CD4-positive, alpha-beta memory T cell (primary cell): ENCODE data around the gene NBEA. TPM values are rescaled to one million over a fixed set of nuclear protein-coding genes. Genes with fewer than 3 reads are reported as not detected.

ENCODE experiments used
- CTCF ChIA-PET: fragments of 350-600 bp; sonication (Branson Sonifier 250); formaldehyde crosslinking; loops from one replicate; lab custom pipeline; 2021; ENCODE audit warnings: inconsistent platforms; ENCODE audit not compliant: partially characterized antibody; lab: Charles Lee
- POLR2A ChIA-PET: fragments of 350-600 bp; sonication (Branson Sonifier 250); formaldehyde crosslinking; loops from one replicate; lab custom pipeline; 2021; ENCODE audit not compliant: partially characterized antibody; lab: Charles Lee
- DNase-seq, 5 donors: peaks; one replicate each; pipeline versions ENCODE4 v3.0.0 to v3.0.0-alpha.2; 2020 to 2022; ENCODE audit warnings: mixed read lengths in 1 of 5
- H3K27ac ChIP-seq: one replicate; pipeline ENCODE4 v1.7.0; 2013; ENCODE audit warnings: low read depth, low read length
- H3K27me3 ChIP-seq: 2 replicates; pipeline ENCODE4 v1.7.0; 2013; ENCODE audit warnings: mild to moderate bottlenecking, low read length, moderate library complexity; ENCODE audit not compliant: insufficient read depth
- H3K36me3 ChIP-seq: 2 replicates; pipeline ENCODE4 v1.7.0; 2013; ENCODE audit warnings: mild to moderate bottlenecking, low read length, moderate library complexity; ENCODE audit not compliant: insufficient read depth
- H3K4me1 ChIP-seq: 2 replicates; pipeline ENCODE4 v1.7.0; 2013; ENCODE audit warnings: mild to moderate bottlenecking, low read length, moderate library complexity; ENCODE audit not compliant: insufficient read depth
- H3K4me3 ChIP-seq, 2 donors: one replicate each; pipeline ENCODE4 v1.7.0; 2013; ENCODE audit warnings: low read length in 2 of 2, mild to moderate bottlenecking in 1 of 2
- H3K9me3 ChIP-seq, 2 donors: one replicate each; pipeline ENCODE4 v1.7.0; 2013; ENCODE audit warnings: low read length in 2 of 2, control low read depth in 1 of 2; ENCODE audit not compliant: control insufficient read depth in 1 of 2
- H3K27ac Mint-ChIP-seq, 7 donors: one replicate each; pipeline ENCODE4 v1.8.0; 2020 to 2021; ENCODE audit warnings: mixed read lengths in 7 of 7, mild to moderate bottlenecking in 6 of 7, inconsistent platforms in 3 of 7, moderate library complexity in 3 of 7
- H3K27me3 Mint-ChIP-seq, 2 donors: one replicate each; pipeline ENCODE4 v1.8.0; 2020 to 2021; ENCODE audit warnings: mixed read lengths in 2 of 2
- H3K36me3 Mint-ChIP-seq, 2 donors: one replicate each; pipeline ENCODE4 v1.8.0; 2020 to 2021; ENCODE audit warnings: mixed read lengths in 2 of 2, inconsistent platforms in 1 of 2, mild to moderate bottlenecking in 1 of 2
- H3K4me1 Mint-ChIP-seq, 4 donors: one replicate each; pipeline ENCODE4 v1.8.0; 2020 to 2021; ENCODE audit warnings: mixed read lengths in 4 of 4, mild to moderate bottlenecking in 1 of 4
- H3K4me3 Mint-ChIP-seq, 8 donors: one replicate each; pipeline ENCODE4 v1.8.0; 2020 to 2021; ENCODE audit warnings: mixed read lengths in 8 of 8, mild to moderate bottlenecking in 7 of 8, moderate library complexity in 6 of 8, inconsistent platforms in 3 of 8
- H3K9me3 Mint-ChIP-seq, 8 donors: one replicate each; pipeline ENCODE4 v1.8.0; 2020 to 2021; ENCODE audit warnings: mixed read lengths in 8 of 8, mild to moderate bottlenecking in 5 of 8, inconsistent platforms in 3 of 8, moderate library complexity in 1 of 8
- intact Hi-C: fragments of 100-400 bp; cut with micrococcal nuclease; formaldehyde crosslinking; loops from one replicate; pipeline ENCODE4 v1.15.1; 2023
- polyA plus RNA-seq, 2 donors: library from polyadenylated mRNA; unstranded; fragments of 300-500 nt; fragmentation: Illumina TruSeq; gene quantifications; one replicate each; pipeline ENCODE4 v1.2.3, GENCODE V29; 2021
- total RNA-seq, 2 experiments: library from RNA; stranded (reverse); gene quantifications; one replicate each; pipeline ENCODE4 v1.2.3, GENCODE V29; 2021

NBEA gene
- total and polyA plus RNA-seq, 4 experiments from 2014 or later, result 0.48 to 1.8 (median 1.1) TPM

GRCh38 chr13:35210261-35210660, 268.2 kb downstream of the NBEA start:
- Histone ChIP-seq H3K27ac (no peak overlapping the region), H3K4me1 (no peaks in the 10 kb centered on the region), H3K36me3 (no peaks in the 10 kb centered on the region), H3K4me3 (no peak overlapping the region), H3K27me3 (no peaks in the 10 kb centered on the region), H3K9me3 (no peaks in the 10 kb centered on the region)
- Mint-ChIP-seq H3K27ac (no peak overlapping the region), H3K4me1 (no peaks in the 10 kb centered on the region), H3K36me3 (no peaks in the 10 kb centered on the region), H3K9me3 (peaks cover 0 to 2% (median 0%) of the 10 kb centered on the region in 8 donors), H3K4me3 (no peak overlapping the region), H3K27me3 (no peaks in the 10 kb centered on the region)
- intact Hi-C loops, result no loop called here
- no peak for DNase-seq
- ChIA-PET POLR2A (no interaction called here), CTCF (no interaction called here)

GRCh38 chr13:35211949-35212348, 269.9 kb downstream of the NBEA start:
- Histone ChIP-seq H3K4me3 (no peak overlapping the region), H3K36me3 (no peaks in the 10 kb centered on the region), H3K9me3 (no peaks in the 10 kb centered on the region), H3K27me3 (no peaks in the 10 kb centered on the region), H3K27ac (no peak overlapping the region), H3K4me1 (no peaks in the 10 kb centered on the region)
- Mint-ChIP-seq H3K36me3 (no peaks in the 10 kb centered on the region), H3K4me1 (no peaks in the 10 kb centered on the region), H3K27ac (no peak overlapping the region), H3K9me3 (peaks cover 0 to 2% (median 0%) of the 10 kb centered on the region in 8 donors), H3K4me3 (no peak overlapping the region), H3K27me3 (no peaks in the 10 kb centered on the region)
- ChIA-PET POLR2A (no interaction called here), CTCF (no interaction called here)
- intact Hi-C loops, result no loop called here
- no peak for DNase-seq

DNA sequence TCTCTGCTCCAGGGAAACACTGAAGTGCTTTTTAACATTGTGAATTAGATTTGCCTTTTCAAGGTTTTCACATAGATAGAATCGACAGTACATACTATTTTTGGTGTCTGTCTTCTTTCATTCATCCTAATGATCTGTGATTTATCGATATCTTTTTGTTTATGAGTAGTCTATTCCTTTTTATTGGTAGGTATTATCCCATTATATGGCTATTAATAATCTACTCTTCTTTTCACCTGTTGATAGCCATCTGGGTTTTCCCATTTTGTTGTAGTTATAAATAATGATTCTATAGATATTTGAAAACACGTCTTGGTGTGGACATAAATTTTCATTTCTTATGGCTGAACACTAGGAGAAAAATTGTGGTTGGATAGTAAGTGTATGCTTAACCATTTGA, 271.8 kb downstream of the NBEA start:
- CTCF ChIA-PET, result no interaction called here
- Histone ChIP-seq H3K27me3 (no peaks in the 10 kb centered on the region), H3K9me3 (no peaks in the 10 kb centered on the region), H3K4me3 (no peak overlapping the region), H3K36me3 (no peaks in the 10 kb centered on the region), H3K4me1 (no peaks in the 10 kb centered on the region), H3K27ac (no peak overlapping the region)
- Mint-ChIP-seq H3K36me3 (no peaks in the 10 kb centered on the region), H3K9me3 (peaks cover 0 to 2% (median 0%) of the 10 kb centered on the region in 8 donors), H3K27me3 (no peaks in the 10 kb centered on the region), H3K27ac (no peak overlapping the region), H3K4me1 (no peaks in the 10 kb centered on the region), H3K4me3 (no peak overlapping the region)
- no peak for DNase-seq
- intact Hi-C loops, result no loop called here
- POLR2A ChIA-PET, result no interaction called here

DNA sequence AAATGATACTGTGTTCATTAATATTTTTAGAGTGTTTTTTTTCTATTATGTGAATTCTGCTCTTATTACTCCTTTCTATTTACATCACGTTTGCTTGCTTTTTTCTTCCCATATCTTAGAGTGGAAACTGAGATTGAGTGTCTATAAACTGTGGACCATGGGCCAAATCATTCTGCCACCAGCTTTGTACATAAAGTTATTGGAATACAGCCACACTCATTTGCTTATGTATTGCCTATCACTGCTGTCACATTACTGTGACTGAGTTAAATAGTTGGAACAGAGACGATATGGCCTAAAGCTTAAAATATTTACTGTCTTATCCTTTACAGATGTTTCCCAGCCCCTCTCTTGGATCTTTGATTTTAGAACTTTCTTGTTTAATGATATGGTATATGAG, 274.1 kb downstream of the NBEA start:
- Histone ChIP-seq H3K36me3 (no peaks in the 10 kb centered on the region), H3K4me3 (no peak overlapping the region), H3K27me3 (no peaks in the 10 kb centered on the region), H3K9me3 (no peaks in the 10 kb centered on the region), H3K4me1 (no peaks in the 10 kb centered on the region), H3K27ac (no peak overlapping the region)
- H3K27me3 Mint-ChIP-seq, result no peaks in the 10 kb centered on the region
- H3K4me1 Mint-ChIP-seq, result no peaks in the 10 kb centered on the region
- no peak overlapping the region for H3K27ac Mint-ChIP-seq
- intact Hi-C loops, result no loop called here
- H3K36me3 Mint-ChIP-seq, result no peaks in the 10 kb centered on the region
- H3K9me3 Mint-ChIP-seq, result peaks cover 0 to 7% (median 0%) of the 10 kb centered on the region in 8 donors
- ChIA-PET CTCF (no interaction called here), POLR2A (no interaction called here)
- no peak for DNase-seq
- no peak overlapping the region for H3K4me3 Mint-ChIP-seq

DNA sequence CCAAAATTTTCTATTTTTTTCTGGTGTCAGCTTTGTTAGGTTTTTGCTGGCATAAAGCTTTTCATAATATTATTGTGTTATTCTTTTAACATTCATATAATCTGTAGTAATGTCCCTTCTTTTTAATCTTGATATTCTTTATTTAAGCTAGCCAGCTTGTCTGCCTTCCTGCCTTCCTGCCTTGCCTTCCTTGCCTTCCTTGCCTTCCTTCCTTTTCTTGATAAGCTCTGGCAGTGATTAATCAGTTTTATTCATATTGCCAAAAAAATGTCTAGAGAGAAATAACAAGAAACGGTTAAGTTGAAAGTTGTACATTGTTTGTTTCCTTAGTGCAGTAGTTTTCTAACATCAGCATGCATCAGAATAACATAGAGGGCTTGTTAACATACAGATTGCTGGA, 277.0 kb downstream of the NBEA start:
- Histone ChIP-seq H3K4me1 (no peaks in the 10 kb centered on the region), H3K9me3 (no peaks in the 10 kb centered on the region), H3K36me3 (no peaks in the 10 kb centered on the region), H3K27me3 (no peaks in the 10 kb centered on the region), H3K27ac (no peak overlapping the region), H3K4me3 (no peak overlapping the region)
- POLR2A ChIA-PET, result no interaction called here
- CTCF ChIA-PET, result no interaction called here
- no peaks in the 10 kb centered on the region for H3K36me3 Mint-ChIP-seq
- no peak overlapping the region for H3K27ac Mint-ChIP-seq
- H3K27me3 Mint-ChIP-seq, result no peaks in the 10 kb centered on the region
- no peaks in the 10 kb centered on the region for H3K4me1 Mint-ChIP-seq
- intact Hi-C loops, result no loop called here
- peak overlapping the region in 1 of 8 donors; percentile 15 for H3K4me3 Mint-ChIP-seq
- peaks cover 0 to 7% (median under 1%) of the 10 kb centered on the region in 8 donors for H3K9me3 Mint-ChIP-seq
- no peak for DNase-seq

GRCh38 chr13:35225159-35225558, 283.1 kb downstream of the NBEA start:
- Mint-ChIP-seq H3K36me3 (no peaks in the 10 kb centered on the region), H3K9me3 (peaks cover 0 to 11% (median under 1%) of the 10 kb centered on the region in 8 donors), H3K27ac (no peak overlapping the region), H3K4me3 (no peak overlapping the region), H3K4me1 (no peaks in the 10 kb centered on the region), H3K27me3 (no peaks in the 10 kb centered on the region)
- POLR2A ChIA-PET, result no interaction called here
- Histone ChIP-seq H3K27ac (no peak overlapping the region), H3K27me3 (no peaks in the 10 kb centered on the region), H3K4me1 (no peaks in the 10 kb centered on the region), H3K36me3 (no peaks in the 10 kb centered on the region), H3K4me3 (no peak overlapping the region), H3K9me3 (no peaks in the 10 kb centered on the region)
- CTCF ChIA-PET, result no interaction called here
- intact Hi-C loops, result no loop called here
- no peak for DNase-seq

- no peaks in the 10 kb centered on the region for H3K9me3 ChIP-seq
- H3K4me1 ChIP-seq, result no peaks in the 10 kb centered on the region
- H3K27ac Mint-ChIP-seq, result no peak overlapping the region
Measured at GRCh38 chr13:35225582-35225981, 283.5 kb downstream of the NBEA start.

DNA sequence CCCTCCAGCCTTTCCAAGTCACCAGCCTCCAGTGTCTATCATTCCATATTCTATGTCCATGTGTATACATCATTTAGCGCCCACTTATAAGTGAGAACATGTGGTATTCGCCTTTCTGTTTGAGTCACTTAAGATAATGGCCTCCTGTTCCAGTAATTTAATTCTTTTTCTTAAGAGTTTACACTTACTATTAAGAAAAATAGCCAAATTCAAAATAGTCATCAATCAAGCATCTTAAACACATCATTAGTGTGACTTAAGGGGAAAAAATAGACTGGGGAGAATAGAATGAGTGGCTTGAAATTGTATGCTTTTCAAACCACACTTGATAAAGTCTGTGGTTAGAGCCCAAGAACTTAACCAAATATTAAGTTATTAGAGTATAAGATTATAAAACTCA, 286.5 kb downstream of the NBEA start:
- CTCF ChIA-PET, result no interaction called here
- DNase-seq, result no peak
- H3K27ac ChIP-seq, result no peak overlapping the region

More at GRCh38 chr13:35225582-35225981, 283.5 kb downstream of the NBEA start:
- intact Hi-C loops, result no loop called here
- H3K27me3 Mint-ChIP-seq, result no peaks in the 10 kb centered on the region
- no peak for DNase-seq
- no peak overlapping the region for H3K4me3 ChIP-seq
- no peak overlapping the region for H3K27ac ChIP-seq
- POLR2A ChIA-PET, result no interaction called here
- peaks cover 0 to 8% (median under 1%) of the 10 kb centered on the region in 8 donors for H3K9me3 Mint-ChIP-seq
- H3K4me1 Mint-ChIP-seq, result no peaks in the 10 kb centered on the region
- H3K4me3 Mint-ChIP-seq, result no peak overlapping the region
- no peaks in the 10 kb centered on the region for H3K36me3 ChIP-seq
- H3K36me3 Mint-ChIP-seq, result no peaks in the 10 kb centered on the region
- no peaks in the 10 kb centered on the region for H3K27me3 ChIP-seq
- CTCF ChIA-PET, result no interaction called here

More for the DNA sequence above, 286.5 kb downstream of the NBEA start:
- no peaks in the 10 kb centered on the region for H3K9me3 ChIP-seq
- H3K36me3 Mint-ChIP-seq, result no peaks in the 10 kb centered on the region
- no peaks in the 10 kb centered on the region for H3K4me1 Mint-ChIP-seq
- H3K27me3 ChIP-seq, result no peaks in the 10 kb centered on the region
- intact Hi-C loops, result no loop called here
- peaks cover 0 to 5% (median 0%) of the 10 kb centered on the region in 8 donors for H3K9me3 Mint-ChIP-seq
- no peaks in the 10 kb centered on the region for H3K4me1 ChIP-seq
- no peak overlapping the region for H3K27ac Mint-ChIP-seq
- H3K4me3 ChIP-seq, result no peak overlapping the region
- no peaks in the 10 kb centered on the region for H3K27me3 Mint-ChIP-seq
- H3K36me3 ChIP-seq, result no peaks in the 10 kb centered on the region
- no peak overlapping the region for H3K4me3 Mint-ChIP-seq
- POLR2A ChIA-PET, result no interaction called here
